ENCODE data around the gene KLHL6. TPM values are rescaled to one million over a fixed set of nuclear protein-coding genes. Genes with fewer than 3 reads are reported as not detected.
"Not testable (repeated sequence)": the region's sequence is repeated elsewhere in the genome, so short reads cannot be mapped to it uniquely, and the experiment has no call there.

The KLHL6 gene
- total RNA-seq, 2 donors from 2014 or later = 2.0 to 3.0 TPM

DNA sequence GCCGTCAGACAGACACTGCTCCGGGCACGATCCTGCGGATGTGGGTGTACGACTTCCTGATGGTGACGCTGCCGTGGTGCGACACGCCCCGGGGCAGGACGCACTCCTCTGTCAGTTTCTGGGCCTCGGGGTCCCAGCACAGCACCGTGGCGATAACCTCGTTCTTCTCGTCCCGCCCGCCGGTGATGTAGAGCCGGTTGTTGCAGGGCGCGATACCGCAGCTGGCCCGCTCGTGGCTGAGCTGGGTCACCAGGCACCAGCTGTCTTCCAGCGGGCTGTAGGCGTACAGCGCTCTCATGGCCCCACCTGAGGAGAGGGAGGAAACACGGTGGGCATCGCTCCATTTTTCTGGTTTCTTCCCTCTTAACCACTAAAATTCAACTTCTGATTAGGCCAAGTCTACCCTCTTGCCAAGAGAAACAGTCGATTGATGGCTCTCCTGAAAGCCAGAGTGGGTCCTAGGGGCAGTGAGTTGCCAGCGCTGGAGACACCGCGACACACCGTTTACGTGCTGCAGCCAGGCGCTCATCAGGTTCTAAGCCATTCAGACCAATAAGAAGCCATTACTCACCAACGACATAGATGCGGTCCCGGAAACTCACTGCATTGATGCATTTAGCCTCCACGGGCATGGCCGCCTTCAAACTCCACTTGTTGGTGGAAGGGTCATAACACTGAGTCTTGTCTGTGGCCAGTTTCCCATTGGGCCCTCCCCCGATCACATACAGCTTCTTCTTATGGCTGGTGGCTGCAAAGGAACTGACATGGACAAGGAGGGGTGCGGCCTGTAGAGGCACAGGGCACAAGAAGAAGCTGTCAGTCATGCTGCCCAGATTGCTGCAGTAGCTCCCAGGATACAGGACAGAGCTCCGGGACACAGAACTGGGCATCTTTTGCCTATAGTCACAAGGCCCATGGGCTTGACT, 63.3 kb downstream of the KLHL6 start:
- intact Hi-C loops (cut with DNase I) = no loop called here

DNA sequence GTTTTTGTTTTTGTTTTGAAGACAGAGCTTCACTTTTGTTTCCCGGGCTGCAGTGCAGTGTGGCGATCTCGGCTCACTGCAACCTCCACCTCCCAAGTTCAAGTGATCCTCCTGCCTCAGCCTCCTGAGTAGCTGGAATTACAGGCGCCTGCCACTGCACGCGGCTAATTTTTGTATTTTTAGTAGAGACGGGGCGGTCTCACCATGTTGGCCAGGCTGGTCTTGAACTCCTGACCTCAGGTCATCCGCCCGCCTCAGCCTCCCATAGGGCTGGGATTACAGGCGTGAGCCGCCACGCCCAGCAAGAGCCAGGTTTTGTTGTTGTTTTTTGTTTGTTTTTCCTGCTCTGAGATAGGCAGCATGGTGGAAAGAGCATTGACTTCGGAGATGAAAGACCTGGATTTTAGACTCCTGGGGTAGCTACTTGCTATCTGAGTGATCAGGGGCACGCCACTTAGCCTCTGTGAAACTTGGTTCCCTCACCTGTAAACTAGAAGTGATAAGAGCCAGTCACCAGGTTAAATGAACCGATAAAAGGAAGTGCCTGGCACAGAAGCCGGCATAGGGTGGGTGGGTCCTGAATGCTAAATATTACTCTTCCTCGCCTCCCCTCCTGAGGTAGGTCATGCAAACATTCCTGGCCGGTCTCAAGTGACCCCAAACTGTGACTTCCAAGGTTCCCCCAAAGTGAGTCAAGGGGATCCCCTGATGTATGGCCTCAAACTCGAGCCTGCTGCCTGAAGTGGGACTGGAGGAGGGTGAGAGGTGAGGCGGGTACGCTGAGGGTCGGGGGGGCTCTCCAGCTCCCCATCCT, 64.2 kb downstream of the KLHL6 start:
- intact Hi-C loops (cut with DNase I) = no loop called here
- no peak for DNase-seq (ENCODE audit: low spot score)

More for the DNA sequence above, 63.3 kb downstream of the KLHL6 start:
- peak; percentile 76 for DNase-seq (ENCODE audit: low spot score)

DNA sequence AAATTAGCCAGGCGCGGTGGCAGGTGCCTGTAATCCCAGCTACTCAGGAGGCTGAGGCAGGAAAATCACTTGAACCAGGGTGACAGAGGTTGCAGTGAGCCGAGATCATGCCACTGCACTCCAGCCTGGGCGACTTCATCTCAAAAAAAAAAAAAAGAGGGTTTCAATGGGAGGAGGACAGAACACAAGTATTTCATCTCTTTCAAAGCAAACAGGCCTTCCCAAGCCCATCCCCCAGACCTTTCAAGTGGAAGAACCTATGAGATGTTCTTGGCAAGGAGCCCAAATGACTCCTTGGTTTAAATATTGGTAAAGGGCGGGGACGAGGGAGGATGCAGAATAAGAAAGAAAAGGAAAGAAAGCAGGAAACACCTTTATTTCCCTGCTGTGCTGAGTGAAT, 64.9 kb downstream of the KLHL6 start:
- intact Hi-C loops (cut with DNase I) = no loop called here
- no peak for DNase-seq (ENCODE audit: low spot score)

- DNase-seq (ENCODE audit: low spot score) = no peak
- intact Hi-C loops (cut with DNase I) = no loop called here
These were observed 65.3 kb downstream of the KLHL6 start for GRCh38 chr3:183490211-183490601.

DNA sequence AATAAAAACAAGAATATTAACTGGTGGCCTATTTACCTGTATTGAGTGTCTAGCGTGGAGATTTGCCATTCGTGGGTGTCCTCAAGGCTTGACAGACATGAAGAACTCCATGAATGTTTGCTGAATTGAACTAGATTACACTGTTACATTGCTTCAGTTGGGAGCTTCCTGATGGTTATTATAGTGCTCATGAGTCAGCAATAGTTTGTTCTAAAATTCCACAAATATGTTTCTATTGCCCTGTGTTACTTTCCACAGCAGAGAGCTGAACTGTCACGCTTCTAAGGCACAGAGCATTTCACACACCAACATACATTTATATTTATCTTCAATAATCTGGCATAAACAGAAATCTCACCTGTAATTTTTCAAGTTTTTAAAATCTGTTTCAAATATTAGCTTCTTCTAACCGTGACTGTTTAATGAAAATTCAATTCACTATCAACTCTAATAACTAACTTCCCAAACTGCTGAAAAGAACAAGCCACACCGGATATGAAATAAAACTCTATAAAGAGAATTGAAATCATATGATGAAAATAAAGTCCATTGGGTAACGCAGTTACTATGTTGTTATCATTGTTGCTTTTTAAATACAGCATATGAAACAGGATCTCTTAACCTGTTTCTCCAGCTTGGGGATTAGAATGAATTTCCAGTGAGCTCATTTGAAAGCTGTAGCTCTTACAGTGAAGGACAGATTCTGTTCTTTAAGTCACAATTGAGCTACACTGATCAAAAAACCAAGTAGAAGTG, 65.9 kb downstream of the KLHL6 start:
- no peak for DNase-seq (ENCODE audit: low spot score)
- intact Hi-C loops (cut with DNase I) = loop anchor here in 1 of 2 donors (10.0 kb wide), 1 partner anchor 275 kb away; no protein-coding TSS in a partner anchor

DNA sequence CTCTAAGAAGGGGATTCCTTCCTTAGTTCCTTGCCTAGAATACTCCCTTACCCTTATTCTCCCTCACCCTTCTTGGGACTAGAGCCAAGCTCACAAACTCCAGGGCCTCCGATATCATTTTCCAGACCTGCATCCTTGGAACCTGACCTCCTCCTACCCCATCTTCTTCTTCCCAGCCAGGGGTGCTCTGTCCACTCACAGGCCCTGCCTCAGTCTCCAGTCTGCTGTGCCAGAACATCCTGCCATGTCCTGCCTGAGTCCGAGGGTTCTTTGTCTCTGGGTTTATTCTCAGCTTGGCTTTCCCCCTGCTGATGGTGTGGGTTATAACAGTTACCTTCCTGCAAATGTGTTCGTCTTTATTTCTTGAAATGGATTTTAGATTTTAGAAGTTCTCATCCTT, 67.2 kb downstream of the KLHL6 start:
- intact Hi-C loops (cut with DNase I) = loop anchor here in 1 of 2 donors (10.0 kb wide), 1 partner anchor 276 kb away; no protein-coding TSS in a partner anchor
- no peak for DNase-seq (ENCODE audit: low spot score)

GRCh38 chr3:183487896-183488295, 67.6 kb downstream of the KLHL6 start:
- DNase-seq (ENCODE audit: low spot score) = no peak
- intact Hi-C loops (cut with DNase I) = loop anchor here in 1 of 2 donors (10.0 kb wide), 1 partner anchor 277 kb away; no protein-coding TSS in a partner anchor

GRCh38 chr3:183487016-183487415, 68.5 kb downstream of the KLHL6 start:
- intact Hi-C loops (cut with DNase I) = loop anchor here in 1 of 2 donors (10.0 kb wide), 1 partner anchor 278 kb away; no protein-coding TSS in a partner anchor
- no peak for DNase-seq (ENCODE audit: low spot score)

DNA sequence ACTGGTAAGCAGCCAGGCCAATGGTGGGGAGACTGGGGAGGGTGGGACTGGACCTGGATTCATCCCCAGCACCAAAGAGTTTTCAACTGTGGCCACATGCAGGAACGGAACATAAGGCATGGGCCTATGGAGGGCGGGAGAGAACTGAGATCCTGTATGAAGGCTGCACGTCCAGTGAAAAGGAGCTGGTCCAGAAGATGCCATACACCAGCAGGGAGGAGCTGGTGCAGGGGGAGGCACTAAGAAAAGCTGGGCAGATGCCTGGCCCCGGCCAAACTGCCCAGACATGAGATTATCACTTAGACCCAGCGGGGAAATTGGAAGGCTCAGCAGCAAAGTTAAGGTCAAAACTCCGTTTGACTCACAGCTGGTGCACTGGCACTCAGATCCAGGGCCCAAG, 69.0 kb downstream of the KLHL6 start:
- DNase-seq (ENCODE audit: low spot score) = no peak
- intact Hi-C loops (cut with DNase I) = loop anchor here in 1 of 2 donors (10.0 kb wide), 1 partner anchor 278 kb away; no protein-coding TSS in a partner anchor

DNA sequence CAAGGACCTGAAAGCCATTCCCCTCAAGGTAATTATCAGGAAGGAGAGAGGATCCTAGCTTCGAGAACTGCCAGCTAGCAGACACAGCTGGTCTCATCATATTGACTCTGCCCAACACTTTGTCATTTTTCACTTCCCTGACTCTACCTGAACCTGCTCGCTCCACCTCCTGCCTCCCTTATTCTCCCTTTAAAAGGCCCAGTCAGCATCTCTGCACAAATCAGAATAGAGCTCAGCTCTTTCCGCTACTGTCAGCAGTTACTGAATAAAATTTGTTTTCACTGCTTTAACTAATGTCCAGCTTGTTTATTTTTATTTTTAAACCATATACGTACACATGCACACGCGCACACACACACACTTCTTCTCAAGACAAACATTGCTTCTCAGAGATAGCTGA, 69.9 kb downstream of the KLHL6 start:
- intact Hi-C loops (cut with DNase I) = loop anchor here in 1 of 2 donors (10.0 kb wide), 1 partner anchor 279 kb away; no protein-coding TSS in a partner anchor
- no peak for DNase-seq (ENCODE audit: low spot score)

GRCh38 chr3:183485093-183485492, 70.4 kb downstream of the KLHL6 start:
- intact Hi-C loops (cut with DNase I) = loop anchor here in 1 of 2 donors (10.0 kb wide), 1 partner anchor 280 kb away; no protein-coding TSS in a partner anchor
- no peak for DNase-seq (ENCODE audit: low spot score)

DNA sequence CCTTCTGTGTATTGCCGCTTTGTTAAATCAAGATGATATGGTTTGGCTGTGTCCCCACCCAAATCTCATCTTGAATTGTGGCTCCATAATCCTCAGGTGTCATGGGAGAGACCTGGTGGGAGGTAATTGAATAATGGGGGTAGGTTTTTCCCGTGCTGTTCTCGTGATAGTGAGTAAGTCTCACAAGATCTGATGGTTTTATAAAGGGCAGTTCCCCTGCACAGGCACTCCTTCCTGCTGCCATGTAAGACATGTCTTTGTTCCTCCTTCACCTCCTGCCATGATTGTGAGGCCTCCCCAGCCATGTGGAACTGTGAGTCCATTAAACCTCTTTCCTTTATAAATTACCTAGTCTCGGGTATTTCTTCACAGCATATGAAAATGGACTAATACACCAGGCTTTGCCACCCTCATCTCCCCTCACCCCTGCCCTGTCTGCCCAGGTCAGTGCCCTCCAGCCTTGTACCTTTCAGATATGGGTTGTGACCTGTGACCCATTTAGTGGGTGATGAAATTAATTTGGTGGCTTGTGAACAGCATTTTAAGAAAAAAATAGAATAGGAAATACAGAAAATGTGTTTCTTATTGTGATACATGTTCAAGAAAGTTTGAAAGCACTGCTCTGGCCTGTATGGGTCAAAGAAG, 71.0 kb downstream of the KLHL6 start:
- DNase-seq (ENCODE audit: low spot score) = no peak
- intact Hi-C loops (cut with DNase I) = loop anchor here in 1 of 2 donors (10.0 kb wide), 1 partner anchor 280 kb away; no protein-coding TSS in a partner anchor

DNA sequence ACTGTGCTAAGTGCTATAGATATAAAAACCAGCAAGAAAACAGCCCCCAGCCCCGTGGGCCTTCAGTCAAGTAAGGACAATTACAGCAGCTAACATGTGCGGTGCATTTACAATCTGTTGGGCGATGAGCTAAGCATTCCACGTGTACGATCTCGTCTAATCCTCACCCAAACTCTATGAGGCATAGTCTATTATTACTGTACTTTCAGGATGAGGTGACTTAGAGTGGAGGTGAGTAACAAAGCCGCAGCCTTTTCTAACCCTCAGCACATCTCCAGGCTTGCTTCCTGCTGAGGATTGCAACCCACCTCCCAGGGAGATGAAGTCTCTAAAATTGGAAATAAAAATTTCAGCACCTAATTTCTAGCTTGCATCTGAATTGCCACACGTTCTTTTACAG, 73.9 kb downstream of the KLHL6 start:
- intact Hi-C loops (cut with DNase I) = loop anchor here in 1 of 2 donors (10.0 kb wide), 1 partner anchor 283 kb away; no protein-coding TSS in a partner anchor
- no peak for DNase-seq (ENCODE audit: low spot score)

- no peak for DNase-seq (ENCODE audit: low spot score)
- intact Hi-C loops (cut with DNase I) = no loop called here
These were observed 77.0 kb downstream of the KLHL6 start for GRCh38 chr3:183478501-183478900.

DNA sequence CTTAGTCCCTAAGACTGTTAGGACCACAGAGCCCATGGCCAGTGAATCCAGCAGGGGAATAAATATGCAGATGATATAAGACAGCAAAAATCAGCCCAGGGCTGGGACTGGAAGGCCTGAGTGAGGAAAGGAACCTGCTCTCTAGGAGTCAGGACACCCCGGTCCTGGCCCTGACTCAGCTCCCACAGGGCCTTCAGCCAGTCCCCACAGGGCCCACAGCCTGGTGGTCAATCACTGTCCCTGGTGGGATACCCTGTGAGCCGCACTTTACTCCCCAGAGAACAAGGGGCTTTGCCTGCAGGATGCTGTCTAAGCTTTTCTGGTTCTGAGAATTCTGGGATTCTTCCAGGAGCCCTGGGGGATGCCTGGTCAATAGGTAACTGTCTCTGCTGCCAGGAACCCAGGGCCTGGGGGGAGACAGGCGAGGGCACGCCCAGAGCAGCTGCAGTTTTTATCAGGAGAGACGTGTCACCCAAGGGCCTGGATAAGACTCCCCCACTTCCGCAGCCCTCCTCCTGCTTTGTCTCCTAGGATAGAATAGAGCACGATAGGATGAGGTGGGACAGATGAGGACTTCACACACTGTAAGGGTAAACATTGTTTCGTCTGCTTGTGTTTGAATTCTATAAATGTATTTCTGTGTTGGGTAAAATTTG, 77.6 kb downstream of the KLHL6 start:
- intact Hi-C loops (cut with DNase I) = no loop called here
- DNase-seq (ENCODE audit: low spot score) = no peak

GRCh38 chr3:183475764-183476162, 79.7 kb downstream of the KLHL6 start:
- DNase-seq (ENCODE audit: low spot score); intact Hi-C loops (cut with DNase I): not testable (repeated sequence)

DNA sequence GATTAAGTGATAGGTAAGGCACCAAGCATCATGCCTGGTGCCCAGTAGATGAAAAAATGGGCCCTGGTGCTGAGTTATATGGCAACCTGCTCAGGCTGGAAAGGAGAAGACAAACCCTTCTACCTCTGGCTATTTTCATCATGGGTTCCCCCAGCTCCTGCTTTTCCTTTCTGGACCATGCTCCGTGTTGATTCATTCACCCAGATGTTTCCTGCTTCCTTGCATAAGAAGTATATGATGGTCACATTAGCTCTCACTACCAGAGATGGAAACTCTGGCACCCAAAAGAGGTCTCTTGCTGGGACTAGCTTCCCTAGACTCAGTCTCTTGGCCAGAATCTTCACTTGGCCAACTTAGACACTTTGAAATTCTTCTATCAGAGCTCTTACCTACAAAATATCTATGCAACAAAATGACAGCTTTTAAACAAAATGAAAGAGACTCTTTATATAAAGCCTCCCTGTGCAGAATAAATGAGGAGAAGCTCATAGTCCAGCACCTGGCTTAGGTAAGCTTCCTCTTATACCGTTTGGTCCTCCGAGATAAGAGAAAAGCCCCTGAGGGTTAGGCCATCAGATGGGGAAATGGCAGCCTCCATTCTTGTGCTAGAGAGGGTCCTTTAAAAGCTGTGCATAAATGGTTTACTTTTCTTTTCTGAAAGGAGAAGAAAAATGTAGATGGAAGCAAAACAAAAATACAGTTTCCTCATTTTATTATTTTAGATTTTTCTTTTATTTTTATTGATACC, 80.3 kb downstream of the KLHL6 start:
- no peak for DNase-seq (ENCODE audit: low spot score)
- intact Hi-C loops (cut with DNase I) = no loop called here
